MM.1S (cell line): ENCODE results near the gene NR5A2.

Experiments used
- DNase-seq: peaks from one replicate; pipeline ENCODE4 v3.0.0-alpha.2; 2015
- H2AFZ ChIP-seq: fragments of 300-600 bp; sonication (generic); 2 replicates; pipeline ENCODE4 v1.6.0; 2016; ENCODE audit warnings: antibody characterized with exemption, low read length
- H3F3A ChIP-seq: fragments of 300-600 bp; sonication (generic); 2 replicates; pipeline ENCODE4 v1.6.1; 2016; ENCODE audit warnings: mild to moderate bottlenecking, antibody characterized with exemption, low read length, moderate library complexity, mixed read lengths; ENCODE audit not compliant: insufficient read depth
- H3K27ac ChIP-seq: fragments of 300-600 bp; sonication (generic); 2 replicates; pipeline ENCODE4 v1.5.1; 2016; ENCODE audit warnings: mild to moderate bottlenecking, low read length
- H3K27me3 ChIP-seq: fragments of 300-600 bp; sonication (generic); replicated peaks from 2 replicates; pipeline ENCODE4 v1.6.0; 2016; ENCODE audit warnings: low read length; ENCODE audit not compliant: insufficient read depth
- H3K36me3 ChIP-seq: fragments of 300-600 bp; sonication (generic); replicated peaks from 2 replicates; pipeline ENCODE4 v1.6.1; 2016; ENCODE audit warnings: mild to moderate bottlenecking, low read length, mixed read lengths; ENCODE audit not compliant: insufficient read depth
- H3K4me1 ChIP-seq: fragments of 300-600 bp; sonication (generic); 2 replicates; pipeline ENCODE4 v1.6.1; 2016; ENCODE audit warnings: low read length, mixed read lengths
- H3K4me2 ChIP-seq: fragments of 300-600 bp; sonication (generic); 2 replicates; pipeline ENCODE4 v1.6.0; 2016; ENCODE audit warnings: low read depth, low read length
- H3K4me3 ChIP-seq: fragments of 300-600 bp; sonication (generic); 2 replicates; pipeline ENCODE4 v1.5.1; 2016; ENCODE audit warnings: low read length, mixed read lengths
- H3K79me2 ChIP-seq: fragments of 300-600 bp; sonication (generic); 2 replicates; pipeline ENCODE4 v1.6.1; 2016; ENCODE audit warnings: mixed run types, low read length, mixed read lengths
- H3K9ac ChIP-seq: fragments of 300-600 bp; sonication (generic); 2 replicates; pipeline ENCODE4 v1.6.1; 2016; ENCODE audit warnings: low read length, mixed read lengths
- H3K9me2 ChIP-seq: fragments of 300-600 bp; sonication (generic); replicated peaks from 2 replicates; pipeline ENCODE4 v1.6.1; 2016; ENCODE audit warnings: mild to moderate bottlenecking, low read length, mixed read lengths; ENCODE audit not compliant: insufficient read depth
- H3K9me3 ChIP-seq: fragments of 300-600 bp; sonication (generic); replicated peaks from 2 replicates; pipeline ENCODE4 v1.6.1; 2016; ENCODE audit warnings: mild to moderate bottlenecking, low read length, mixed read lengths; ENCODE audit not compliant: insufficient read depth
- H4K20me1 ChIP-seq: fragments of 300-600 bp; sonication (generic); 2 replicates; pipeline ENCODE4 v1.6.1; 2016; ENCODE audit warnings: mild to moderate bottlenecking, low read length, moderate library complexity, mixed read lengths; ENCODE audit not compliant: insufficient read depth
- EZH2 ChIP-seq: fragments of 300-600 bp; sonication (generic); optimal IDR thresholded peaks from 2 replicates; pipeline ENCODE3; 2017; ENCODE audit warnings: low read depth, mild to moderate bottlenecking, antibody characterized with exemption, low read length, mixed read lengths
- EZH2phosphoT487 ChIP-seq: fragments of 300-600 bp; sonication (generic); IDR thresholded peaks from 2 replicates; pipeline ENCODE4 v1.6.1; 2018; ENCODE audit warnings: antibody characterized with exemption, low read length
- TF ChIP-seq, protein P1 (sequence below): fragments of 300-600 bp; sonication (generic); IDR thresholded peaks from 2 replicates; pipeline ENCODE4 v1.5.1; 2016; ENCODE audit warnings: antibody characterized with exemption, low read length, mixed read lengths

NR5A2 gene

DNA sequence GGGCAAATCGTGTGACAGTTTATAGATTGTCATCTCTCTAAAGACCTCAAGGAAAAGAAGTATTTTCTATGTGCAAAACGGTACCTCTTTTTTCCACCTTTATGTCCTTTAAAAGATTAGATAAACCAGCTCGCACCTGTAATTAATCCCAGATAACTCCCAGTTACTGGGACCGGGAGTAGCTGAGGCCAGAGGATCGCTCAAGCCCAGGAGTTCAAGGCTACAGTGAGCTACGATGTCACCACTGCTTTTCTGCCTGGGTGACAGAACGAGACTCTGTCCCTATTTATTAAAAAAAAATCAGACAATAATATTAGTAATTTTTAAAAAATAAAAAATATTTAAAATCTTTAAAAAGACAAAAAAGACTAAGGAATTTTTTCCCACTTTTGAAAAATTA lies 141.4 kb downstream of the NR5A2 start:
- Histone ChIP-seq H3K9me2 (no peaks in the 10 kb centered on the region), H3K9me3 (no peaks in the 10 kb centered on the region), H3K79me2 (no peaks in the 10 kb centered on the region), H3F3A (no peaks in the 10 kb centered on the region), H3K36me3 (no peaks in the 10 kb centered on the region), H3K4me1 (no peaks in the 10 kb centered on the region), H4K20me1 (no peaks in the 10 kb centered on the region), H2AFZ (no peak overlapping the region), H3K27ac (no peak overlapping the region), H3K4me2 (no peak overlapping the region), H3K27me3 (no peaks in the 10 kb centered on the region), H3K4me3 (no peak overlapping the region), H3K9ac (no peak overlapping the region)
- TF ChIP-seq EZH2, result no peak
- TF ChIP-seq EZH2phosphoT487, result no peak
- TF ChIP-seq, protein P1, sequence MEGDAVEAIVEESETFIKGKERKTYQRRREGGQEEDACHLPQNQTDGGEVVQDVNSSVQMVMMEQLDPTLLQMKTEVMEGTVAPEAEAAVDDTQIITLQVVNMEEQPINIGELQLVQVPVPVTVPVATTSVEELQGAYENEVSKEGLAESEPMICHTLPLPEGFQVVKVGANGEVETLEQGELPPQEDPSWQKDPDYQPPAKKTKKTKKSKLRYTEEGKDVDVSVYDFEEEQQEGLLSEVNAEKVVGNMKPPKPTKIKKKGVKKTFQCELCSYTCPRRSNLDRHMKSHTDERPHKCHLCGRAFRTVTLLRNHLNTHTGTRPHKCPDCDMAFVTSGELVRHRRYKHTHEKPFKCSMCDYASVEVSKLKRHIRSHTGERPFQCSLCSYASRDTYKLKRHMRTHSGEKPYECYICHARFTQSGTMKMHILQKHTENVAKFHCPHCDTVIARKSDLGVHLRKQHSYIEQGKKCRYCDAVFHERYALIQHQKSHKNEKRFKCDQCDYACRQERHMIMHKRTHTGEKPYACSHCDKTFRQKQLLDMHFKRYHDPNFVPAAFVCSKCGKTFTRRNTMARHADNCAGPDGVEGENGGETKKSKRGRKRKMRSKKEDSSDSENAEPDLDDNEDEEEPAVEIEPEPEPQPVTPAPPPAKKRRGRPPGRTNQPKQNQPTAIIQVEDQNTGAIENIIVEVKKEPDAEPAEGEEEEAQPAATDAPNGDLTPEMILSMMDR, result no peak
- no peak for DNase-seq

DNA sequence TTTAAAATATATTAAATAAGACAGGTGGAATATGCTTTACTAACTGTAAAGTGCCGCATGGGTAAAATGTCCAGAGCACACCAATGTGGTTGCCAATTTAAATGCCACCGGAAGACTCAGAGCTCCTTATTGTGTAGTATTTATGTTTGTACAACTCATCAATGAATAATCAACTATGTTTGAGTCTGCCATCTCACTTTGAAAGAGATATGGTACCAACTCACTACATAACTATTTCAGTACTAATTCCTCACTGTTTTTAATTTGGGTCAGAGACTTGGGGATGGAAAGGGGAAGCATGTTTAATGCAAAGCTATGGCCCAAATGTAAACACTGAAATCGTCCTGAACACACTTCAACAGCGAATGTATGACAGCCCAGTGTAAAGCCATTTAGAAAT lies 144.8 kb downstream of the NR5A2 start:
- H3K4me3 ChIP-seq, result no peak overlapping the region
- H3K9me2 ChIP-seq, result no peaks in the 10 kb centered on the region
- H2AFZ ChIP-seq, result no peak overlapping the region
- no peaks in the 10 kb centered on the region for H3K36me3 ChIP-seq
- H4K20me1 ChIP-seq, result no peaks in the 10 kb centered on the region
- H3K27me3 ChIP-seq, result no peaks in the 10 kb centered on the region
- no peak overlapping the region for H3K4me2 ChIP-seq
- no peaks in the 10 kb centered on the region for H3F3A ChIP-seq
- no peak overlapping the region for H3K9ac ChIP-seq
- DNase-seq, result no peak
- no peaks in the 10 kb centered on the region for H3K4me1 ChIP-seq
- H3K27ac ChIP-seq, result no peak overlapping the region
- no peaks in the 10 kb centered on the region for H3K9me3 ChIP-seq
- TF ChIP-seq, protein P1, result no peak
- TF ChIP-seq EZH2 (no peak), EZH2phosphoT487 (no peak)
- no peaks in the 10 kb centered on the region for H3K79me2 ChIP-seq

DNA sequence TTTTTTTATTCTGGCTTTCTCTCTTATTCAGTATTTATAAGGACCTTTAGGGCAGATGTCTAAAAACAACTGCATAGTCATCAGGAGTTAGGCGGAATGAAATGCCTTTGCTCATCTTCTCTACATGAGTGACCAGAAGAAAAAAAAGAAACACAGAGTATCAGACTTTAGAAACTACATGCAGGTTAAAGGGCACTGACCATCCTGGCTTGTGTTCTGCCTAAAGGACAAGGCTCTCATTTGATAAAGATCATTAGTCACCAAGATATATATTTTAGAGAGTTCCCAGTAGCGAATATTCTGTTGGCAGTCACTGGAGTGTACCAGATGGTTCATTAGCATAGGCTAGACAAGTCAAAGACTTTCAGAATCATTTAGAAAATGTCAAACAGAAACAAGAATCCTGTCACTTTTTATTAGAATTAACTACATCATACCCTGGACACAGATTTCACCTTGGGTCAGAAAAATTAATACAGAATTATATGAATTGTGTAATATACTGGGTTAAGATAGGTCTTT lies 145.6 kb downstream of the NR5A2 start:
- no peaks in the 10 kb centered on the region for H3K4me1 ChIP-seq
- no peak overlapping the region for H3K4me2 ChIP-seq
- no peaks in the 10 kb centered on the region for H3K9me3 ChIP-seq
- no peaks in the 10 kb centered on the region for H3K27me3 ChIP-seq
- no peak overlapping the region for H3K4me3 ChIP-seq
- no peak overlapping the region for H3K9ac ChIP-seq
- H3K9me2 ChIP-seq, result no peaks in the 10 kb centered on the region
- TF ChIP-seq EZH2, result no peak
- TF ChIP-seq EZH2phosphoT487, result no peak
- TF ChIP-seq, protein P1, result no peak
- H4K20me1 ChIP-seq, result no peaks in the 10 kb centered on the region
- H3F3A ChIP-seq, result no peaks in the 10 kb centered on the region
- no peaks in the 10 kb centered on the region for H3K79me2 ChIP-seq
- H3K36me3 ChIP-seq, result no peaks in the 10 kb centered on the region
- DNase-seq, result no peak
- no peak overlapping the region for H2AFZ ChIP-seq
- no peak overlapping the region for H3K27ac ChIP-seq
